Measurements from ENCODE around the gene TOMM22.
A peak's percentile ranks its signal among the peaks of the same experiment; 100 is the strongest.
"Not testable (repeated sequence)": the region's sequence is repeated elsewhere in the genome, so short reads cannot be mapped to it uniquely, and the experiment has no call there.

Gene TOMM22

GRCh38 chr22:38681582-38682335, at the start of gene TOMM22:
TOMM22 (plus strand) TSS chr22:38681957; CDS start chr22:38681979, 22 bp downstream.
- DNase-seq (ENCODE audit: low spot score), result peak; percentile 73

- no peak for DNase-seq (ENCODE audit: low spot score)
These were observed 49.2 kb upstream of the TOMM22 start for GRCh38 chr22:38632528-38632927.

GRCh38 chr22:38638216-38638615, 43.5 kb upstream of the TOMM22 start:
- DNase-seq (ENCODE audit: low spot score), result peak; percentile 20

GRCh38 chr22:38638728-38639127, 43.0 kb upstream of the TOMM22 start:
- DNase-seq (ENCODE audit: low spot score), result no peak

GRCh38 chr22:38641476-38642040, 40.2 kb upstream of the TOMM22 start:
- DNase-seq (ENCODE audit: low spot score), result no peak

GRCh38 chr22:38644245-38644644, 37.5 kb upstream of the TOMM22 start:
- DNase-seq (ENCODE audit: low spot score), result not testable (repeated sequence)

- DNase-seq (ENCODE audit: low spot score), result no peak
These were observed 36.3 kb upstream of the TOMM22 start for GRCh38 chr22:38645430-38645829.

- no peak for DNase-seq (ENCODE audit: low spot score)
These were observed 31.8 kb upstream of the TOMM22 start for GRCh38 chr22:38649841-38650522.

- DNase-seq (ENCODE audit: low spot score), result no peak
These were observed 28.9 kb upstream of the TOMM22 start for GRCh38 chr22:38652859-38653258.

GRCh38 chr22:38653741-38654140, 28.0 kb upstream of the TOMM22 start:
- no peak for DNase-seq (ENCODE audit: low spot score)

GRCh38 chr22:38655519-38656255, 26.1 kb upstream of the TOMM22 start:
- no peak for DNase-seq (ENCODE audit: low spot score)

GRCh38 chr22:38656256-38657044, 25.3 kb upstream of the TOMM22 start, which contains the start of the genes CBY1 and FAM227A:
CBY1 (plus strand) TSS chr22:38656638; CDS start chr22:38668055, 11,417 bp downstream.
FAM227A (minus strand) TSS chr22:38656392; CDS start chr22:38650168, 6,224 bp downstream.
- peak; percentile 89 for DNase-seq (ENCODE audit: low spot score)

GRCh38 chr22:38657045-38657909, 24.5 kb upstream of the TOMM22 start:
- DNase-seq (ENCODE audit: low spot score), result no peak

- no peak for DNase-seq (ENCODE audit: low spot score)
These were observed 6.9 kb upstream of the TOMM22 start for GRCh38 chr22:38674888-38675287.

- DNase-seq (ENCODE audit: low spot score), result no peak
These were observed 5.9 kb upstream of the TOMM22 start for GRCh38 chr22:38675833-38676232.

- DNase-seq (ENCODE audit: low spot score), result no peak
These were observed 3.1 kb downstream of the TOMM22 start for GRCh38 chr22:38684895-38685294.

- DNase-seq (ENCODE audit: low spot score), result no peak
These were observed 4.0 kb downstream of the TOMM22 start for GRCh38 chr22:38685761-38686160.

GRCh38 chr22:38689651-38690050, 7.9 kb downstream of the TOMM22 start:
- no peak for DNase-seq (ENCODE audit: low spot score)

- no peak for DNase-seq (ENCODE audit: low spot score)
These were observed 12.3 kb downstream of the TOMM22 start for GRCh38 chr22:38694049-38694448.

- no peak for DNase-seq (ENCODE audit: low spot score)
These were observed 13.2 kb downstream of the TOMM22 start for GRCh38 chr22:38694940-38695339.
